Fibroblast of skin of left biceps (primary cell): ENCODE measurements around the gene CYP8B1.

Experiments used
- DNase-seq, 2 experiments: peaks; one replicate each; pipeline ENCODE4 v3.0.0-alpha.2; 2013; ENCODE audit warnings: low read depth in 2 of 2

Gene CYP8B1

GRCh38 chr3:42823351-42823750 is 52.3 kb downstream of the CYP8B1 start:
- DNase-seq: no peak

GRCh38 chr3:42822828-42823227 is 52.9 kb downstream of the CYP8B1 start:
- no peak for DNase-seq
